Keratinocyte (primary cell): ENCODE data around the gene SLX4IP. TPM values are rescaled to one million over a fixed set of nuclear protein-coding genes. Genes with fewer than 3 reads are reported as not detected.
A peak's percentile ranks its signal among the peaks of the same experiment; 100 is the strongest.

Source experiments
- DNase-seq: peaks from one replicate; pipeline ENCODE4 v3.0.0-alpha.2; 2011; ENCODE audit warnings: low read depth, missing footprints, low spot score
- FAIRE-seq: peaks from 2 replicates; lab custom pipeline; 2011; peaks lifted over from hg19 to GRCh38; lab: Jason Lieb, UNC
- H2AFZ ChIP-seq: 2 replicates; pipeline ENCODE4 v1.6.0; 2012; ENCODE audit warnings: low read length, control low read depth, inconsistent platforms; ENCODE audit not compliant: control insufficient read depth
- H3K27ac ChIP-seq: 2 replicates; pipeline ENCODE4 v1.5.1; 2011; ENCODE audit warnings: low read length; ENCODE audit not compliant: control insufficient read depth, insufficient read depth
- H3K27me3 ChIP-seq: 3 replicates; pipeline ENCODE4 v1.6.0; 2011; ENCODE audit warnings: low read length; ENCODE audit not compliant: control insufficient read depth, insufficient read depth; ENCODE audit errors: extremely low read depth
- H3K36me3 ChIP-seq, 2 experiments: 2 replicates in 1 of 2; 3 replicates in 1 of 2; pipeline ENCODE4 v1.5.1; 2011; ENCODE audit warnings: low read length in 2 of 2, mild to moderate bottlenecking in 1 of 2; ENCODE audit not compliant: control insufficient read depth in 2 of 2, insufficient read depth in 2 of 2; ENCODE audit errors: extremely low read depth in 1 of 2
- H3K4me1 ChIP-seq: 3 replicates; pipeline ENCODE4 v1.5.1; 2011; ENCODE audit warnings: low read length; ENCODE audit not compliant: control insufficient read depth, insufficient read depth; ENCODE audit errors: extremely low read depth
- H3K4me2 ChIP-seq: 3 replicates; pipeline ENCODE4 v1.6.0; 2011; ENCODE audit warnings: low read depth, low read length; ENCODE audit not compliant: control insufficient read depth, insufficient read depth; ENCODE audit errors: extremely low read depth
- H3K4me3 ChIP-seq, 3 experiments: fragments of 200-600 bp in 1 of 3; sonication (generic) in 1 of 3; 2 replicates in 2 of 3; 3 replicates in 1 of 3; pipeline ENCODE4 v1.5.1; 2011 to 2016; ENCODE audit warnings: low read length in 3 of 3, mild to moderate bottlenecking in 3 of 3, control low read depth in 2 of 3, inconsistent platforms in 1 of 3, low read depth in 1 of 3, mixed read lengths in 1 of 3, mixed run types in 1 of 3, moderate library complexity in 1 of 3; ENCODE audit not compliant: control insufficient read depth in 2 of 3, insufficient read depth in 2 of 3; ENCODE audit errors: extremely low read depth in 1 of 3
- H3K79me2 ChIP-seq: 2 replicates; pipeline ENCODE4 v1.6.0; 2012; ENCODE audit warnings: low read length; ENCODE audit not compliant: control insufficient read depth, insufficient read depth
- H3K9ac ChIP-seq: 3 replicates; pipeline ENCODE4 v1.6.0; 2011; ENCODE audit warnings: low read length; ENCODE audit not compliant: control insufficient read depth, insufficient read depth; ENCODE audit errors: extremely low read depth
- H3K9me1 ChIP-seq: 3 replicates; pipeline ENCODE4 v1.6.0; 2011; ENCODE audit warnings: low read length; ENCODE audit not compliant: control insufficient read depth, insufficient read depth; ENCODE audit errors: extremely low read depth
- H3K9me3 ChIP-seq: 2 replicates; pipeline ENCODE4 v1.5.1; 2012; ENCODE audit warnings: low read depth, low read length; ENCODE audit not compliant: control insufficient read depth
- H4K20me1 ChIP-seq: 3 replicates; pipeline ENCODE4 v1.6.0; 2011; ENCODE audit warnings: low read length; ENCODE audit not compliant: control insufficient read depth, insufficient read depth; ENCODE audit errors: extremely low read depth
- EZH2 ChIP-seq: IDR thresholded peaks from one replicate; pipeline ENCODE4 v1.6.1; 2012; ENCODE audit warnings: inconsistent platforms, mild to moderate bottlenecking, low read length, moderate library complexity
- dilution Hi-C: fragments of 300-500 bp; cut with MboI; formaldehyde crosslinking; loops from one replicate; pipeline ENCODE4 v1.7.0; 2020; ENCODE audit warnings: low sequenced_read_pairs; ENCODE audit not compliant: extremely low pct_ligation_motif_present
- polyA plus RNA-seq, 5 experiments: library from polyadenylated mRNA; depleted of rRNA in 3 of 5; stranded (reverse) in 3 of 5; stranded (forward) in 1 of 5; unstranded in 1 of 5; fragments of >200 nt; gene quantifications; 1 replicate in 1 of 5; 2 replicates in 3 of 5; 3 replicates in 1 of 5; pipeline versions ENCODE4 v1.2.1 to v1.2.3, GENCODE V29; 2011 to 2012; ENCODE audit warnings: missing spikeins in 2 of 5, low read depth in 1 of 5, low replicate concordance in 1 of 5
- TF ChIP-seq, protein P1 (sequence below), 3 experiments: IDR thresholded peaks in 1 of 3; conservative IDR thresholded peaks in 1 of 3; optimal IDR thresholded peaks in 1 of 3; 2 replicates in 2 of 3; 3 replicates in 1 of 3; pipeline versions ENCODE3 to v1.5.1; 2011; ENCODE audit warnings: low read length in 3 of 3, mild to moderate bottlenecking in 3 of 3, moderate library complexity in 2 of 3, control low read depth in 1 of 3, inconsistent platforms in 1 of 3; ENCODE audit not compliant: insufficient read depth in 2 of 3; ENCODE audit errors: extremely low read depth in 1 of 3

The SLX4IP gene
- polyA plus RNA-seq, 1 donor (not counting 4 experiments of a cell fraction or from before 2014, with no cell fraction given) = 3.0 TPM

DNA sequence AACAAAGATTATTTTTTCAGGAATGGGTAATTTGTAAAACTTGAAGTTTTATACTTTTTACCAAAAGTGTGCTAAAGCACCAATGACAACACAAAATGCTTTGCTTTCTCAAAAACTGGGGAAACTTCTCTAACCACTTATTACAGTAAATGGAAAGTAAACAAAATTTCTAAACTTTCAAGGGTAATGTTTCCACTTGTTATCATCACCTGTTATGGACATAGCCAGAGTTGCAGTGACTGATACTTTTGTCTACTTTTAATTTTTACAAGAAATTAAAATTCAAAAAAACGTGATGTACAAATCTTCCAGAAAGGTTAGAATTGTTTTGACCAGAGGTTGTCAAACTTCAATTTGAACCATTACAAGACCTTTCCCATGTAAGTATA is 138.8 kb downstream of the SLX4IP start:
- no peaks in the 10 kb centered on the region for H3K79me2 ChIP-seq
- no peaks in the 10 kb centered on the region for H3K9me1 ChIP-seq
- no peak overlapping the region for H3K4me2 ChIP-seq
- H3K4me1 ChIP-seq = peaks cover 17% of the 10 kb centered on the region
- no peak overlapping the region for H3K27ac ChIP-seq
- H3K27me3 ChIP-seq = no peaks in the 10 kb centered on the region
- no peaks in the 10 kb centered on the region for H3K9me3 ChIP-seq
- DNase-seq = no peak
- no peak for FAIRE-seq
- dilution Hi-C loops = no loop called here
- no peak overlapping the region for H3K9ac ChIP-seq
- peaks cover 0 to 4% of the 10 kb centered on the region in 2 experiments for H3K36me3 ChIP-seq
- H3K4me3 ChIP-seq = no peak overlapping the region
- H4K20me1 ChIP-seq = no peaks in the 10 kb centered on the region
- TF ChIP-seq, protein P1, sequence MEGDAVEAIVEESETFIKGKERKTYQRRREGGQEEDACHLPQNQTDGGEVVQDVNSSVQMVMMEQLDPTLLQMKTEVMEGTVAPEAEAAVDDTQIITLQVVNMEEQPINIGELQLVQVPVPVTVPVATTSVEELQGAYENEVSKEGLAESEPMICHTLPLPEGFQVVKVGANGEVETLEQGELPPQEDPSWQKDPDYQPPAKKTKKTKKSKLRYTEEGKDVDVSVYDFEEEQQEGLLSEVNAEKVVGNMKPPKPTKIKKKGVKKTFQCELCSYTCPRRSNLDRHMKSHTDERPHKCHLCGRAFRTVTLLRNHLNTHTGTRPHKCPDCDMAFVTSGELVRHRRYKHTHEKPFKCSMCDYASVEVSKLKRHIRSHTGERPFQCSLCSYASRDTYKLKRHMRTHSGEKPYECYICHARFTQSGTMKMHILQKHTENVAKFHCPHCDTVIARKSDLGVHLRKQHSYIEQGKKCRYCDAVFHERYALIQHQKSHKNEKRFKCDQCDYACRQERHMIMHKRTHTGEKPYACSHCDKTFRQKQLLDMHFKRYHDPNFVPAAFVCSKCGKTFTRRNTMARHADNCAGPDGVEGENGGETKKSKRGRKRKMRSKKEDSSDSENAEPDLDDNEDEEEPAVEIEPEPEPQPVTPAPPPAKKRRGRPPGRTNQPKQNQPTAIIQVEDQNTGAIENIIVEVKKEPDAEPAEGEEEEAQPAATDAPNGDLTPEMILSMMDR (optimal IDR thresholded peaks at IDR 0.05 in 1 of 3, IDR thresholded peaks at IDR 0.05 in 1 of 3, conservative IDR thresholded peaks at IDR 0.05 in 1 of 3; ENCODE audit: extremely low read depth in 1 of 3, insufficient read depth in 2 of 3, low read length in 3 of 3) = no peak
- TF ChIP-seq EZH2 = no peak
- H2AFZ ChIP-seq = no peak overlapping the region

DNA sequence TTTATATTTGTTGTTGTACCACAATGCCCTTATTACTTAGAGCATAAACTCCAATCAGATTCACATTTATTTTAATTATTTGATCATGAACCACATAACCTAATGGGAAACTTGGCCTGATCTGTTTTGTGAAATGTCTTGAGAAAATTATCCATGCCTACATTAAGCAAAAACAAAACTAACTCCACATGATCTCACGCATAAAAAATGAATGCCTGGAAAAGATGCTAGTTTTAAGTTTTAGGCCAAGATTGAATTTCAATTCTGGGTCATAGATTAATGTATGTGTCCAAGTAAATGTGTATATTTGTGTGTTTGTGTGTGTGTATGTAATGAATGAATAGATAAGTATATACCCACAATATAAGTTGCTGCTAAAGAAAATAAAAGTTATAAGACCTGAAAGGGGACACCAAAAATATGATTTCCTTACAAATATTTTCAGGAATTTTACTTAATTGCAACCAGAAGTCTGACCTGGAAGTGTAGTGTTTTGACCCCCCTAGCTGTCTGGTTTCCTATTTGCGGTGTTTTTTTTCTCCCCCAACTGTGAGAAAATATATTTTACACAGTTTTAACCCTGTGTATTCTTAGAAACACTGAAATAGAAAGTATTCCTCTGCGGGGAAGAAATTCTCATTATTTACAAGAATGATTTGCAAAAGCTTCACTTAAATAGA is 141.4 kb downstream of the SLX4IP start:
- H3K9me1 ChIP-seq = no peaks in the 10 kb centered on the region
- dilution Hi-C loops = no loop called here
- no peak overlapping the region for H3K4me3 ChIP-seq
- no peak overlapping the region for H2AFZ ChIP-seq
- H3K9me3 ChIP-seq = no peaks in the 10 kb centered on the region
- FAIRE-seq (peak; percentile 20), DNase-seq (no peak)
- no peak overlapping the region for H3K27ac ChIP-seq
- H3K79me2 ChIP-seq = no peaks in the 10 kb centered on the region
- H3K36me3 ChIP-seq = no peaks in the 10 kb centered on the region
- peaks cover 43% of the 10 kb centered on the region for H3K4me1 ChIP-seq
- H3K4me2 ChIP-seq = no peak overlapping the region
- no peaks in the 10 kb centered on the region for H4K20me1 ChIP-seq
- TF ChIP-seq, protein P1 (optimal IDR thresholded peaks at IDR 0.05 in 1 of 3, IDR thresholded peaks at IDR 0.05 in 1 of 3, conservative IDR thresholded peaks at IDR 0.05 in 1 of 3; ENCODE audit: extremely low read depth in 1 of 3, insufficient read depth in 2 of 3, low read length in 3 of 3) = no peak
- no peak for TF ChIP-seq EZH2
- H3K9ac ChIP-seq = no peak overlapping the region
- no peaks in the 10 kb centered on the region for H3K27me3 ChIP-seq
